ENCODE results near the gene LOC101059915.
"Not testable (repeated sequence)": the region's sequence is repeated elsewhere in the genome, so short reads cannot be mapped to it uniquely, and the experiment has no call there.

The LOC101059915 gene

GRCh38 chrX:71666240-71667223 lies 814 bp upstream of the LOC101059915 start:
- no peak overlapping the region for H3K9ac ChIP-seq (ENCODE audit: low read length)
- no peaks in the 10 kb centered on the region for H3K36me3 ChIP-seq (ENCODE audit: control insufficient read depth, insufficient read depth, low read length)
- H3K4me3 ChIP-seq (ENCODE audit: low read length) = no peak overlapping the region
- no peaks in the 10 kb centered on the region for H3K27me3 ChIP-seq (ENCODE audit: control insufficient read depth, insufficient read depth, low read length)
- no peaks in the 10 kb centered on the region for H3K9me3 ChIP-seq (ENCODE audit: control insufficient read depth, low read length)
- no peaks in the 10 kb centered on the region for H3K4me1 ChIP-seq (ENCODE audit: control insufficient read depth, insufficient read depth, low read length)

GRCh38 chrX:71668248-71668595 lies 876 bp downstream of the LOC101059915 start:
- Histone ChIP-seq H3K4me3 (ENCODE audit: low read length) (no peak overlapping the region), H3K9ac (ENCODE audit: low read length) (no peak overlapping the region), H3K4me1 (ENCODE audit: control insufficient read depth, insufficient read depth, low read length) (no peaks in the 10 kb centered on the region), H3K27me3 (ENCODE audit: control insufficient read depth, insufficient read depth, low read length) (no peaks in the 10 kb centered on the region), H3K36me3 (ENCODE audit: control insufficient read depth, insufficient read depth, low read length) (no peaks in the 10 kb centered on the region), H3K9me3 (ENCODE audit: control insufficient read depth, low read length) (no peaks in the 10 kb centered on the region)

GRCh38 chrX:71669492-71669891 lies 2.1 kb downstream of the LOC101059915 start:
- Histone ChIP-seq H3K4me3 (ENCODE audit: low read length) (no peak overlapping the region), H3K9ac (ENCODE audit: low read length) (no peak overlapping the region), H3K4me1 (ENCODE audit: control insufficient read depth, insufficient read depth, low read length) (no peaks in the 10 kb centered on the region), H3K9me3 (ENCODE audit: control insufficient read depth, low read length) (no peaks in the 10 kb centered on the region), H3K36me3 (ENCODE audit: control insufficient read depth, insufficient read depth, low read length) (no peaks in the 10 kb centered on the region), H3K27me3 (ENCODE audit: control insufficient read depth, insufficient read depth, low read length) (no peaks in the 10 kb centered on the region)

- not testable (repeated sequence) for H3K9ac ChIP-seq (ENCODE audit: low read length); H3K4me1 ChIP-seq (ENCODE audit: control insufficient read depth, insufficient read depth, low read length); H3K9me3 ChIP-seq (ENCODE audit: control insufficient read depth, low read length); H3K36me3 ChIP-seq (ENCODE audit: control insufficient read depth, insufficient read depth, low read length); H3K27me3 ChIP-seq (ENCODE audit: control insufficient read depth, insufficient read depth, low read length); H3K4me3 ChIP-seq (ENCODE audit: low read length)
These were observed 2.6 kb downstream of the LOC101059915 start for GRCh38 chrX:71669947-71670346.

- Histone ChIP-seq H3K9me3 (ENCODE audit: control insufficient read depth, low read length) (no peaks in the 10 kb centered on the region), H3K27me3 (ENCODE audit: control insufficient read depth, insufficient read depth, low read length) (no peaks in the 10 kb centered on the region), H3K36me3 (ENCODE audit: control insufficient read depth, insufficient read depth, low read length) (no peaks in the 10 kb centered on the region), H3K4me3 (ENCODE audit: low read length) (no peak overlapping the region), H3K4me1 (ENCODE audit: control insufficient read depth, insufficient read depth, low read length) (no peaks in the 10 kb centered on the region), H3K9ac (ENCODE audit: low read length) (no peak overlapping the region)
These were observed 3.9 kb downstream of the LOC101059915 start for GRCh38 chrX:71671043-71671780.

GRCh38 chrX:71671938-71672337 lies 4.6 kb downstream of the LOC101059915 start:
- Histone ChIP-seq H3K36me3 (ENCODE audit: control insufficient read depth, insufficient read depth, low read length) (no peaks in the 10 kb centered on the region), H3K4me1 (ENCODE audit: control insufficient read depth, insufficient read depth, low read length) (no peaks in the 10 kb centered on the region), H3K9me3 (ENCODE audit: control insufficient read depth, low read length) (no peaks in the 10 kb centered on the region), H3K4me3 (ENCODE audit: low read length) (no peak overlapping the region), H3K9ac (ENCODE audit: low read length) (no peak overlapping the region), H3K27me3 (ENCODE audit: control insufficient read depth, insufficient read depth, low read length) (no peaks in the 10 kb centered on the region)

GRCh38 chrX:71675636-71676035 lies 8.3 kb downstream of the LOC101059915 start:
- H3K9me3 ChIP-seq (ENCODE audit: control insufficient read depth, low read length); H3K36me3 ChIP-seq (ENCODE audit: control insufficient read depth, insufficient read depth, low read length); H3K9ac ChIP-seq (ENCODE audit: low read length); H3K27me3 ChIP-seq (ENCODE audit: control insufficient read depth, insufficient read depth, low read length); H3K4me3 ChIP-seq (ENCODE audit: low read length); H3K4me1 ChIP-seq (ENCODE audit: control insufficient read depth, insufficient read depth, low read length): not testable (repeated sequence)

- not testable (repeated sequence) for H3K36me3 ChIP-seq (ENCODE audit: control insufficient read depth, insufficient read depth, low read length); H3K4me1 ChIP-seq (ENCODE audit: control insufficient read depth, insufficient read depth, low read length); H3K27me3 ChIP-seq (ENCODE audit: control insufficient read depth, insufficient read depth, low read length); H3K9ac ChIP-seq (ENCODE audit: low read length); H3K9me3 ChIP-seq (ENCODE audit: control insufficient read depth, low read length); H3K4me3 ChIP-seq (ENCODE audit: low read length)
These were observed 8.9 kb downstream of the LOC101059915 start for GRCh38 chrX:71676068-71676795.

- not testable (repeated sequence) for H3K9ac ChIP-seq (ENCODE audit: low read length); H3K9me3 ChIP-seq (ENCODE audit: control insufficient read depth, low read length)
These were observed 9.8 kb downstream of the LOC101059915 start for GRCh38 chrX:71677195-71677594.

GRCh38 chrX:71679575-71680207 lies 12.3 kb downstream of the LOC101059915 start:
- Histone ChIP-seq H3K9me3 (ENCODE audit: control insufficient read depth, low read length) (no peaks in the 10 kb centered on the region), H3K27me3 (ENCODE audit: control insufficient read depth, insufficient read depth, low read length) (no peaks in the 10 kb centered on the region), H3K36me3 (ENCODE audit: control insufficient read depth, insufficient read depth, low read length) (no peaks in the 10 kb centered on the region), H3K9ac (ENCODE audit: low read length) (no peak overlapping the region), H3K4me1 (ENCODE audit: control insufficient read depth, insufficient read depth, low read length) (no peaks in the 10 kb centered on the region), H3K4me3 (ENCODE audit: low read length) (no peak overlapping the region)

More at GRCh38 chrX:71677195-71677594, 9.8 kb downstream of the LOC101059915 start:
- not testable (repeated sequence) for H3K4me1 ChIP-seq (ENCODE audit: control insufficient read depth, insufficient read depth, low read length); H3K36me3 ChIP-seq (ENCODE audit: control insufficient read depth, insufficient read depth, low read length); H3K27me3 ChIP-seq (ENCODE audit: control insufficient read depth, insufficient read depth, low read length); H3K4me3 ChIP-seq (ENCODE audit: low read length)

GRCh38 chrX:71696641-71697465 lies 29.5 kb downstream of the LOC101059915 start:
- H3K9me3 ChIP-seq (ENCODE audit: control insufficient read depth, low read length); H3K36me3 ChIP-seq (ENCODE audit: control insufficient read depth, insufficient read depth, low read length); H3K9ac ChIP-seq (ENCODE audit: low read length); H3K27me3 ChIP-seq (ENCODE audit: control insufficient read depth, insufficient read depth, low read length); H3K4me3 ChIP-seq (ENCODE audit: low read length); H3K4me1 ChIP-seq (ENCODE audit: control insufficient read depth, insufficient read depth, low read length): not testable (repeated sequence)

Measured in mucosa of stomach (tissue), 1 donor.